Renal cortex interstitium (tissue), 11 donors: ENCODE measurements around the gene INSYN1. TPM values are rescaled to one million over a fixed set of nuclear protein-coding genes. Genes with fewer than 3 reads are reported as not detected.
"Not testable (repeated sequence)": the region's sequence is repeated elsewhere in the genome, so short reads cannot be mapped to it uniquely, and the experiment has no call there.

Experiments
- DNase-seq, 11 donors: peaks; one replicate each; pipeline ENCODE4 v3.0.0-alpha.2; 2013; ENCODE audit warnings: low read depth in 9 of 11, low spot score in 4 of 11; ENCODE audit errors: extremely low read depth in 1 of 11
- polyA plus RNA-seq, 3 donors: library from polyadenylated mRNA; unstranded; fragments of 120-200 nt; gene quantifications; one replicate each; pipeline ENCODE4 v1.2.1, GENCODE V29; 2013; ENCODE audit not compliant: insufficient read length in 3 of 3

INSYN1 gene
- polyA plus RNA-seq, 3 donors, result 11.1 to 26.2 (median 22.8) TPM

DNA sequence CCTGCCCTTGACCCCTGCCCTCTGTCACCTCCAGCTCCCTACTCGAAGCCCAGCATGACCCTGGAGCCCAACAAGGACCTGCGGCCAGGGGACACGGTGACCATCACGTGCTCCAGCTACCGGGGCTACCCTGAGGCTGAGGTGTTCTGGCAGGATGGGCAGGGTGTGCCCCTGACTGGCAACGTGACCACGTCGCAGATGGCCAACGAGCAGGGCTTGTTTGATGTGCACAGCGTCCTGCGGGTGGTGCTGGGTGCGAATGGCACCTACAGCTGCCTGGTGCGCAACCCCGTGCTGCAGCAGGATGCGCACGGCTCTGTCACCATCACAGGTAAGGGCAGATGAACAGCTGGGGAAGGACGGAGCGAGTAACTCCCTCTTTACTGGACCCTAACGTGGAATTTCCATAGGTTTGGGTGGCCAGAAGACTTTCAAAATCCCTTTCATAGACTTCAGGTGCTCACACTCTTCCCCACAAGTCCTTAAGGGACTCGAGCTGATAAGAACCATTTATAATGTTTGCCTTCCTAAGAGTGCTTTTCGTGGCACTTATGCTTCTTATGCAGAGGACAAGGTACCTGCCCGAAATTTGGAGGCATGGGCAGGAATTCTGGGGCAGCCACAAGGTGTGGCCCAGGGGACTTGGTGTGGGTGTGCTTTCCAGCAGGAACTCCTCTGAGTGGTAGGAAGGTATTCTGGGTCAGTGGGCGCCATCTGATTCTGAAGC lies 48.8 kb downstream of the INSYN1 start:
- DNase-seq, result not testable (repeated sequence)

GRCh38 chr15:73703601-73704000 lies 49.5 kb downstream of the INSYN1 start:
- not testable (repeated sequence) for DNase-seq

DNA sequence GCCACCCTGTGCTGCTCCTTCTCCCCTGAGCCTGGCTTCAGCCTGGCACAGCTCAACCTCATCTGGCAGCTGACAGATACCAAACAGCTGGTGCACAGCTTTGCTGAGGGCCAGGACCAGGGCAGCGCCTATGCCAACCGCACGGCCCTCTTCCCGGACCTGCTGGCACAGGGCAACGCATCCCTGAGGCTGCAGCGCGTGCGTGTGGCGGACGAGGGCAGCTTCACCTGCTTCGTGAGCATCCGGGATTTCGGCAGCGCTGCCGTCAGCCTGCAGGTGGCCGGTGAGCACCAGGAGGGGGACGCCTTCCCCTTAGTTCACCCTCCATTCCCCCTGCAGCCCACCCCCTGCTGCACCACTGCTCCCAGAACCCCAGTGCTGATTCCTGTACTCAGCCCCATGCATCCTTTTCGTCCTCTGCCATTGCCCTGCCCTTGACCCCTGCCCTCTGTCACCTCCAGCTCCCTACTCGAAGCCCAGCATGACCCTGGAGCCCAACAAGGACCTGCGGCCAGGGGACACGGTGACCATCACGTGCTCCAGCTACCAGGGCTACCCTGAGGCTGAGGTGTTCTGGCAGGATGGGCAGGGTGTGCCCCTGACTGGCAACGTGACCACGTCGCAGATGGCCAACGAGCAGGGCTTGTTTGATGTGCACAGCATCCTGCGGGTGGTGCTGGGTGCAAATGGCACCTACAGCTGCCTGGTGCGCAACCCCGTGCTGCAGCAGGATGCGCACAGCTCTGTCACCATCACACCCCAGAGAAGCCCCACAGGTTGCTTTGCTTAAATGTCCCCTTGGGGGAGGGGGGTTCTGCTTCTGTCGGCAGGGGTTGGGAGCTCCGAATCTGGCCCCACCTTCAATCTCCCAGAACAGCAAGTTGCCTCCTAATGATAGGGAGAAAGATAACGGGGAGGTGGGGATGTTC lies 50.6 kb downstream of the INSYN1 start:
- not testable (repeated sequence) for DNase-seq

GRCh38 chr15:73700041-73700842 lies 52.9 kb downstream of the INSYN1 start:
- DNase-seq, result peak in 8 of 11 donors; percentile 68 to 81 (median 74)

DNA sequence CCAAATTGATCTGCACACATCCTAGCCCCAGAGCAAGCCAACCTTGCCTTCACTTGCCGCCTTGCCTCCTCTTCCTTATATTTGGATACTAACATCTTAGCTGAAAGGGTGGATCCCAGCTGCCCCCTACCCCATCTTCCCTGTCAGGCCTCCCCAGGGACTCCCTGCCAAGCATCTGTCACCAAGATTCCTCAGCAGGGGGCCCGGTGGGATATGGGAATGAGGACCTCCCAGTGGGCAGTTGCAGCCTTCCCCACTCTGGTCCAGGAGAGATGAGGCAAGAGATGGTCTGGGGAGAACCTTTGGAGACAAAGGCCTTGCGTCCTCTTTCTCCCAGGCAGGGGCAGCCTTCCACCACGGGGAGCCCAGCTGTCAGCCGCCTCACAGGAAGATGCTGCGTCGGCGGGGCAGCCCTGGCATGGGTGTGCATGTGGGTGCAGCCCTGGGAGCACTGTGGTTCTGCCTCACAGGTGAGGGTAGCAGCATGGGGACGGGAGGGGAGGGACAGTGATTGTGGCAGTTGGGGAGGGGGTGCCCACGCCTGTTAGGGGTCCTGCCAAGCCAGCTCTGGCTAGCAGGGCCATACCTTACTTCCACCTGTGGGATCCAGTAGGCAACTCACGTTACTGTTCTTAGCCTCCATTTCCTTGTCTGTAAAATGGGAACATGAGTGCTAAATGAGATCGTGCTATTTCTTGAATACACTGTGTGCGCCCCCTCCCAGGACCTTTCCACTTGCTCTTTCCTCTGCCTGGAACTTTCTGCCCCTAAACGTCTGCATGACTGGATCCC lies 53.7 kb downstream of the INSYN1 start:
- no peak for DNase-seq

DNA sequence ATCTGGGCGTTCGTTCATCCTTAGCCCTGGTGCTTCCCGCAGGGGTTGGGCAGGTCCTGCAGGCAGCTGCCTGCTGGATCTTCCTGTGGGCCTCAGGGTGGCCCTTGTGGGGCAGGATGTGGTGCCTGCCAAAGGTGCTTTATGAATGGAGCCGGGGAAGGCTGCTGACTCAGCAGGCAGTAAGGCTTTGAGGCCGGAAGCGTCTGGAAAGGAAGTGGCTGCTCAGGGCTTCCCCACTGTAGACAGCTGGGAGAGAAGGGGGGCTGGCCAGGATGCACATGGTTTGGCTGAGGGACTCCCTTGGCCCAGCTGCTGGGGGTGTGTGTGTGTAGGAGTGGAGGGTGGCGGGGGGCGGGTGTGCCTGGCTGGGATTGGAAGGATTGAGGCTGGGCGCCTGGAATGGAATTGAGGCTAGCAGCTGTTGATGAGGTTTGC lies 56.1 kb downstream of the INSYN1 start:
- DNase-seq, result peak in 9 of 11 donors; percentile 70 to 90 (median 84)

- DNase-seq, result no peak
These were observed 56.5 kb downstream of the INSYN1 start for GRCh38 chr15:73696641-73697001.

GRCh38 chr15:73695773-73696640 lies 57.1 kb downstream of the INSYN1 start:
- no peak for DNase-seq

GRCh38 chr15:73694419-73694818 lies 58.7 kb downstream of the INSYN1 start:
- no peak for DNase-seq

- no peak for DNase-seq
These were observed 61.8 kb downstream of the INSYN1 start for GRCh38 chr15:73691396-73691795.

GRCh38 chr15:73688455-73688854 lies 64.7 kb downstream of the INSYN1 start:
- DNase-seq, result no peak

DNA sequence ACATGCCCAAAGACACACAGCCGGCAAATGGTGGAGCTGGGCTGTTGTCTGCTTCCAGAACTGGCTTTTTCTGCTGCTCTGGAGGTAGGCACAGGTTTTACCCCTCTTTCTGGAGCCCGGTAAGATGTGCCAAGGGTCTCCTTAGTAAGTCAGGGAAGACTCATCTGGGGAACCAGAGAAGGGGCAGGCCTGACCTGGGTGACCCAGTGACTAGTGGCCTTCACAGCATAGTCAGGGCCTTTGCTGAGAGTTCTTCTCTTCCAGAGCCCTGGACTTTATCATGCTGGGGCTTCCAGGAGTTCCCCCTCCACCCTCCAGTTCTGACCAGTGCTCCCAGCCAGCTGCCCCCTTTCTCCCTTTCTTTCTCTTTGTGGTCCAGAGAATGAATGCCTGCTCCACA lies 65.8 kb downstream of the INSYN1 start:
- no peak for DNase-seq

- DNase-seq, result no peak
These were observed 66.3 kb downstream of the INSYN1 start for GRCh38 chr15:73686781-73687256.

DNA sequence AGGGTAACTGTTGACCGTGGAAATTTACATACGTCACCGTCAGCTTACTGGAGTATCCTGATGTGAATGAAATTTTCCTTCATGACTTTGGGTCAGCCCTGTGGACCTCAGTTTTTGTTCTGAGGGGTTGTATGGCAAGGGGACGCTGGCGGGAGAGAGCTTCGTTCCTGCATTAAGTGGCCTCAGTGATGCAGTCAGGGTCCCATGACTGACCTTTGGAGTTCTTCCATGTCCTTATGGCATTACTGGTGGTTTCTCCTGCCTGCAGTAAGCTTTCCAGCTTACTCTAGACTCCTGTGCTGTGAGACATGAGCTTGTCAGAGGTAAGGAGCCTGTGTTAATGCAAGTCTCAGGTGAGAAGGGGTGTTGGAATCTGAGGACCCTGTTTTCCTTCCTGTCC lies 67.2 kb downstream of the INSYN1 start:
- DNase-seq, result no peak
